Esophagus (tissue), 2 donors: ENCODE measurements around the gene NUP153. TPM values are rescaled to one million over a fixed set of nuclear protein-coding genes. Genes with fewer than 3 reads are reported as not detected.
"Not testable (repeated sequence)": the region's sequence is repeated elsewhere in the genome, so short reads cannot be mapped to it uniquely, and the experiment has no call there.

Experiments
- H3K27ac ChIP-seq, 2 donors: one replicate each; pipeline ENCODE4 v1.5.1; 2013; ENCODE audit warnings: low read depth in 2 of 2, mild to moderate bottlenecking in 2 of 2, inconsistent platforms in 1 of 2, low read length in 1 of 2, moderate library complexity in 1 of 2
- H3K27me3 ChIP-seq, 2 donors: one replicate each; pipeline ENCODE4 v1.6.1; 2013; ENCODE audit warnings: low read length in 2 of 2, control low read depth in 1 of 2, mild to moderate bottlenecking in 1 of 2; ENCODE audit not compliant: insufficient read depth in 2 of 2, control insufficient read depth in 1 of 2
- H3K36me3 ChIP-seq, 2 donors: one replicate each; pipeline ENCODE4 v1.6.1; 2013; ENCODE audit warnings: low read length in 1 of 2; ENCODE audit not compliant: control insufficient read depth in 2 of 2, insufficient read depth in 2 of 2
- H3K4me1 ChIP-seq, 2 donors: one replicate each; pipeline ENCODE4 v1.6.1; 2013; ENCODE audit warnings: low read length in 1 of 2; ENCODE audit not compliant: control insufficient read depth in 2 of 2, insufficient read depth in 2 of 2
- H3K4me3 ChIP-seq, 2 donors: one replicate each; pipeline ENCODE4 v1.5.1; 2013; ENCODE audit warnings: low read length in 2 of 2, mild to moderate bottlenecking in 2 of 2, low read depth in 1 of 2, moderate library complexity in 1 of 2
- H3K9me3 ChIP-seq, 2 donors: one replicate each; pipeline ENCODE4 v1.6.1; 2013; ENCODE audit warnings: mild to moderate bottlenecking in 2 of 2, low read depth in 1 of 2, low read length in 1 of 2, moderate library complexity in 1 of 2; ENCODE audit not compliant: control insufficient read depth in 2 of 2, insufficient read depth in 1 of 2
- WGBS, 2 donors: extraction: QIAGEN DNeasy Blood & Tissue Kit; methylation state at CpG; one replicate each; pipeline ENCODE4 v1.1.7; 2013; 5-methylcytosine and 5-hydroxymethylcytosine counted together
- polyA plus RNA-seq, 2 donors: library from polyadenylated mRNA; stranded (reverse); fragments of 200-250 nt; gene quantifications; one replicate each; pipeline ENCODE4 v1.2.3, GENCODE V29; 2013
- donor health status: healthy with polysubstance abuse.
- donor health status: Bipolar disorder and iron deficiency.

The NUP153 gene
- polyA plus RNA-seq, 2 donors, result 5.0 to 12.7 TPM

- H3K9me3 ChIP-seq, result no peaks in the 10 kb centered on the region
- no peaks in the 10 kb centered on the region for H3K36me3 ChIP-seq
- peak overlapping the region; percentile 86 to 93 for H3K4me3 ChIP-seq
- WGBS, 2 donors, result 0 to 1% methylated on average over 61 to 77 of the region's 77 CpGs
- no peaks in the 10 kb centered on the region for H3K27me3 ChIP-seq
- H3K4me1 ChIP-seq, result peaks cover 2 to 4% of the 10 kb centered on the region in 2 donors
- H3K27ac ChIP-seq, result peak overlapping the region; percentile 87 to 96
Observed at GRCh38 chr6:17600527-17601385, 106.0 kb downstream of the NUP153 start.

GRCh38 chr6:17599877-17600526 is 106.7 kb downstream of the NUP153 start, which contains the start of gene FAM8A1:
Gene FAM8A1 (plus strand): TSS chr6:17600302. CDS start chr6:17600410, 108 bp downstream.
- Histone ChIP-seq H3K9me3 (no peaks in the 10 kb centered on the region), H3K4me3 (peak within 1 kb of the TSS; percentile 86 to 93), H3K27ac (peak within 1 kb of the TSS; percentile 87 to 96), H3K36me3 (no peaks in the 10 kb centered on the region), H3K27me3 (no peaks in the 10 kb centered on the region), H3K4me1 (peaks cover 2 to 4% of the 10 kb centered on the region in 2 donors)
- WGBS, 2 donors, result 5 to 7% methylated on average over 39 to 42 of the region's 42 CpGs

- Histone ChIP-seq H3K4me1 (no peaks in the 10 kb centered on the region), H3K36me3 (no peaks in the 10 kb centered on the region), H3K4me3 (no peak overlapping the region), H3K9me3 (no peaks in the 10 kb centered on the region), H3K27ac (no peak overlapping the region), H3K27me3 (no peaks in the 10 kb centered on the region)
- 92 to 95% methylated on average over 3 of the region's 3 CpGs for WGBS, 2 donors
Observed at GRCh38 chr6:17596085-17596484, 110.6 kb downstream of the NUP153 start.

GRCh38 chr6:17593246-17593645 is 113.5 kb downstream of the NUP153 start:
- Histone ChIP-seq H3K27ac (no peak overlapping the region), H3K27me3 (no peaks in the 10 kb centered on the region), H3K4me3 (no peak overlapping the region), H3K36me3 (no peaks in the 10 kb centered on the region), H3K4me1 (no peaks in the 10 kb centered on the region), H3K9me3 (no peaks in the 10 kb centered on the region)

- Histone ChIP-seq H3K9me3 (no peaks in the 10 kb centered on the region), H3K4me1 (no peaks in the 10 kb centered on the region), H3K27me3 (no peaks in the 10 kb centered on the region), H3K27ac (no peak overlapping the region), H3K36me3 (no peaks in the 10 kb centered on the region), H3K4me3 (no peak overlapping the region)
- WGBS, 2 donors, result 45 to 63% methylated on average over 1 of the region's 1 CpG
Observed at GRCh38 chr6:17591287-17591686, 115.4 kb downstream of the NUP153 start.

GRCh38 chr6:17589406-17590096 is 117.2 kb downstream of the NUP153 start:
- Histone ChIP-seq H3K36me3 (no peaks in the 10 kb centered on the region), H3K9me3 (no peaks in the 10 kb centered on the region), H3K4me3 (no peak overlapping the region), H3K27ac (no peak overlapping the region), H3K27me3 (no peaks in the 10 kb centered on the region), H3K4me1 (no peaks in the 10 kb centered on the region)
- 63 to 69% methylated on average over 5 of the region's 5 CpGs for WGBS, 2 donors

GRCh38 chr6:17588011-17588410 is 118.7 kb downstream of the NUP153 start:
- WGBS, 2 donors, result 84 to 91% methylated on average over 6 of the region's 6 CpGs
- no peaks in the 10 kb centered on the region for H3K36me3 ChIP-seq
- no peaks in the 10 kb centered on the region for H3K27me3 ChIP-seq
- no peak overlapping the region for H3K4me3 ChIP-seq
- H3K4me1 ChIP-seq, result no peaks in the 10 kb centered on the region
- H3K9me3 ChIP-seq, result no peaks in the 10 kb centered on the region
- no peak overlapping the region for H3K27ac ChIP-seq

- not testable (repeated sequence) for H3K27ac ChIP-seq, H3K36me3 ChIP-seq, H3K4me3 ChIP-seq, H3K9me3 ChIP-seq, H3K4me1 ChIP-seq, H3K27me3 ChIP-seq
- WGBS, 2 donors, result 95% methylated on average over 13 of the region's 13 CpGs
Observed at GRCh38 chr6:17586623-17587022, 120.1 kb downstream of the NUP153 start.

- no peak overlapping the region for H3K27ac ChIP-seq
- no peak overlapping the region for H3K4me3 ChIP-seq
- H3K4me1 ChIP-seq, result no peaks in the 10 kb centered on the region
- no peaks in the 10 kb centered on the region for H3K36me3 ChIP-seq
- WGBS, 2 donors, result 73 to 79% methylated on average over 7 of the region's 7 CpGs
- H3K27me3 ChIP-seq, result no peaks in the 10 kb centered on the region
- H3K9me3 ChIP-seq, result no peaks in the 10 kb centered on the region
Observed at GRCh38 chr6:17585766-17586490, 120.8 kb downstream of the NUP153 start.
